Cardiac muscle cell (in vitro differentiated cells and primary cell): Measurements from ENCODE around the gene SLC26A4. TPM values are rescaled to one million over a fixed set of nuclear protein-coding genes. Genes with fewer than 3 reads are reported as not detected.

ENCODE experiments used
- DNase-seq, 2 donors: peaks; one replicate each; pipeline versions ENCODE4 v3.0.0 to v3.0.0-alpha.2; 2010 to 2017; ENCODE audit warnings: low read depth in 1 of 2, low spot score in 1 of 2
- H3K27ac ChIP-seq: fragments of 200-600 bp; sonication (generic); 2 replicates; pipeline ENCODE4 v1.5.1; 2016
- H3K27me3 ChIP-seq: fragments of 200-600 bp; sonication (generic); 2 replicates; pipeline ENCODE4 v1.6.0; 2016; ENCODE audit warnings: control low read depth
- H3K36me3 ChIP-seq: fragments of 200-600 bp; sonication (generic); 2 replicates; pipeline ENCODE4 v1.5.1; 2016; ENCODE audit warnings: control low read depth
- H3K4me1 ChIP-seq: fragments of 200-600 bp; sonication (generic); 2 replicates; pipeline ENCODE4 v1.8.1; 2017; ENCODE audit warnings: low read depth, mild to moderate bottlenecking, mixed run types
- H3K4me3 ChIP-seq: fragments of 200-600 bp; sonication (generic); 2 replicates; pipeline ENCODE4 v1.5.1; 2016; ENCODE audit warnings: mild to moderate bottlenecking
- H3K9me3 ChIP-seq: fragments of 200-600 bp; sonication (generic); 2 replicates; pipeline ENCODE4 v1.5.1; 2017; ENCODE audit warnings: low read depth, mild to moderate bottlenecking, control low read depth
- CTCF ChIP-seq: IDR thresholded peaks from 2 replicates; pipeline ENCODE4 v1.5.1; 2012; ENCODE audit warnings: low read depth, mild to moderate bottlenecking, low read length
- polyA plus RNA-seq: library from polyadenylated mRNA; unstranded; fragments of >200 nt; fragmentation: Nextera tagmentation; extraction: Ambion mirVana; gene quantifications from 2 replicates; pipeline ENCODE4 v1.2.1, GENCODE V29; 2016
- total RNA-seq: library from RNA; depleted of rRNA; stranded (reverse); fragments of >200 nt; gene quantifications from 2 replicates; pipeline ENCODE4 v1.2.3, GENCODE V29; 2016

The SLC26A4 gene
- total and polyA plus RNA-seq, 2 experiments from 2014 or later, result 0.89 TPM; not detected in 1

- H3K9me3 ChIP-seq, result no peaks in the 10 kb centered on the region
- H3K27ac ChIP-seq, result no peak overlapping the region
- DNase-seq, result no peak
- no peak for TF ChIP-seq CTCF
- no peaks in the 10 kb centered on the region for H3K36me3 ChIP-seq
- H3K4me3 ChIP-seq, result no peak overlapping the region
- H3K27me3 ChIP-seq, result no peaks in the 10 kb centered on the region
- peaks cover 13% of the 10 kb centered on the region for H3K4me1 ChIP-seq
Measured at GRCh38 chr7:107712896-107713295, 52.3 kb downstream of the SLC26A4 start.

- Histone ChIP-seq H3K27me3 (no peaks in the 10 kb centered on the region), H3K27ac (no peak overlapping the region), H3K9me3 (no peaks in the 10 kb centered on the region), H3K36me3 (no peaks in the 10 kb centered on the region), H3K4me3 (no peak overlapping the region), H3K4me1 (peaks cover 13% of the 10 kb centered on the region)
- DNase-seq, result no peak
- TF ChIP-seq CTCF, result no peak
Measured at GRCh38 chr7:107715531-107715930, 54.9 kb downstream of the SLC26A4 start.

- Histone ChIP-seq H3K4me1 (no peaks in the 10 kb centered on the region), H3K4me3 (no peak overlapping the region), H3K9me3 (no peaks in the 10 kb centered on the region), H3K27me3 (no peaks in the 10 kb centered on the region), H3K27ac (no peak overlapping the region), H3K36me3 (no peaks in the 10 kb centered on the region)
- no peak for TF ChIP-seq CTCF
- no peak for DNase-seq
Measured at GRCh38 chr7:107718456-107719193, 58.0 kb downstream of the SLC26A4 start.

GRCh38 chr7:107721286-107721685 is 60.7 kb downstream of the SLC26A4 start:
- Histone ChIP-seq H3K36me3 (no peaks in the 10 kb centered on the region), H3K27me3 (no peaks in the 10 kb centered on the region), H3K27ac (no peak overlapping the region), H3K4me3 (no peak overlapping the region), H3K4me1 (no peaks in the 10 kb centered on the region), H3K9me3 (no peaks in the 10 kb centered on the region)
- no peak for TF ChIP-seq CTCF
- no peak for DNase-seq

- Histone ChIP-seq H3K9me3 (no peaks in the 10 kb centered on the region), H3K27me3 (peaks cover 3% of the 10 kb centered on the region), H3K27ac (no peak overlapping the region), H3K36me3 (no peaks in the 10 kb centered on the region), H3K4me3 (no peak overlapping the region), H3K4me1 (no peaks in the 10 kb centered on the region)
- TF ChIP-seq CTCF, result no peak
- no peak for DNase-seq
Measured at GRCh38 chr7:107723255-107723654, 62.6 kb downstream of the SLC26A4 start.
